DND-41 (cell line): Measurements from ENCODE around the gene SLC6A19.

Experiments used
- ATAC-seq: fragments of 200-7000 bp; cut with Tn5 transposase; 3 replicates; pipeline ENCODE4 v1.9.1; 2021; ENCODE audit warnings: low read depth; ENCODE audit not compliant: insufficient read depth
- DNase-seq: peaks from one replicate; pipeline ENCODE4 v3.0.0-alpha.2; 2020
- H2AFZ ChIP-seq: 2 replicates; pipeline ENCODE4 v1.6.0; 2012; ENCODE audit warnings: low read depth, low read length
- H3K27ac ChIP-seq: 2 replicates; pipeline ENCODE4 v1.5.1; 2012; ENCODE audit warnings: low read length, inconsistent platforms
- H3K27me3 ChIP-seq: fragments of 200-600 bp; sonication (generic); 2 replicates; pipeline ENCODE4 v1.6.0; 2012; ENCODE audit warnings: low read length, mild to moderate bottlenecking, inconsistent platforms; ENCODE audit not compliant: insufficient read depth, poor library complexity
- H3K36me3 ChIP-seq: 2 replicates; pipeline ENCODE4 v1.5.1; 2012; ENCODE audit warnings: low read length, inconsistent platforms; ENCODE audit not compliant: insufficient read depth
- H3K4me1 ChIP-seq: 2 replicates; pipeline ENCODE4 v1.5.1; 2012; ENCODE audit warnings: mild to moderate bottlenecking, low read length; ENCODE audit not compliant: insufficient read depth
- H3K4me2 ChIP-seq: 2 replicates; pipeline ENCODE4 v1.6.0; 2012; ENCODE audit warnings: mild to moderate bottlenecking, moderate library complexity, low read length, inconsistent platforms; ENCODE audit not compliant: insufficient read depth
- H3K4me3 ChIP-seq, 2 experiments: fragments of 200-600 bp in 1 of 2; shearing (Covaris generic) in 1 of 2; 2 replicates each; pipeline ENCODE4 v1.5.1; 2012 to 2016; ENCODE audit warnings: inconsistent platforms in 2 of 2, low read length in 2 of 2, mild to moderate bottlenecking in 2 of 2, low read depth in 1 of 2, moderate library complexity in 1 of 2
- H3K79me2 ChIP-seq: 2 replicates; pipeline ENCODE4 v1.6.0; 2012; ENCODE audit warnings: low read length, inconsistent platforms; ENCODE audit not compliant: insufficient read depth
- H3K9ac ChIP-seq: 2 replicates; pipeline ENCODE4 v1.6.0; 2012; ENCODE audit warnings: low read depth, mild to moderate bottlenecking, inconsistent platforms, low read length, moderate library complexity
- H3K9me3 ChIP-seq: 2 replicates; pipeline ENCODE4 v1.5.1; 2012; ENCODE audit warnings: low read length, moderate library complexity, mild to moderate bottlenecking, inconsistent platforms; ENCODE audit not compliant: insufficient read depth, severe bottlenecking
- H4K20me1 ChIP-seq: 2 replicates; pipeline ENCODE4 v1.6.0; 2012; ENCODE audit warnings: low read length; ENCODE audit not compliant: insufficient read depth
- CTCF ChIP-seq: IDR thresholded peaks from 2 replicates; pipeline ENCODE4 v1.5.1; 2012; ENCODE audit warnings: borderline replicate concordance, low read length, moderate library complexity, mild to moderate bottlenecking; ENCODE audit not compliant: poor library complexity, severe bottlenecking; ENCODE audit errors: extremely low read depth
- EZH2 ChIP-seq: IDR thresholded peaks from 3 replicates; pipeline ENCODE4 v1.6.1; 2012; ENCODE audit warnings: borderline replicate concordance, low read depth, mild to moderate bottlenecking, moderate library complexity, low read length, inconsistent platforms; ENCODE audit not compliant: severe bottlenecking

SLC6A19 gene

GRCh38 chr5:1159774-1160406, 41.5 kb upstream of the SLC6A19 start:
- TF ChIP-seq CTCF: no peak
- no peak for TF ChIP-seq EZH2
- H3K36me3 ChIP-seq: no peaks in the 10 kb centered on the region
- no peak overlapping the region for H3K27ac ChIP-seq
- peaks cover 6% of the 10 kb centered on the region; the same call in 1 of the 2 replicates for H3K4me1 ChIP-seq
- no peaks in the 10 kb centered on the region for H3K9me3 ChIP-seq
- H3K79me2 ChIP-seq: no peaks in the 10 kb centered on the region
- DNase-seq (no peak), ATAC-seq (peak; percentile 35; the same call in 1 of the 3 replicates)
- no peak overlapping the region for H3K9ac ChIP-seq
- H3K4me3 ChIP-seq: no peak overlapping the region
- no peak overlapping the region for H3K4me2 ChIP-seq
- H4K20me1 ChIP-seq: no peaks in the 10 kb centered on the region
- H2AFZ ChIP-seq: no peak overlapping the region
- no peaks in the 10 kb centered on the region for H3K27me3 ChIP-seq

GRCh38 chr5:1161108-1161832, 40.1 kb upstream of the SLC6A19 start:
- no peak for DNase-seq

GRCh38 chr5:1161833-1162229, 39.6 kb upstream of the SLC6A19 start:
- Histone ChIP-seq H3K4me1 (peaks cover 6% of the 10 kb centered on the region; the same call in 1 of the 2 replicates), H3K27ac (no peak overlapping the region), H3K9me3 (no peaks in the 10 kb centered on the region), H3K4me2 (no peak overlapping the region), H3K79me2 (no peaks in the 10 kb centered on the region), H2AFZ (no peak overlapping the region), H4K20me1 (no peaks in the 10 kb centered on the region), H3K27me3 (no peaks in the 10 kb centered on the region), H3K4me3 (no peak overlapping the region), H3K36me3 (no peaks in the 10 kb centered on the region), H3K9ac (no peak overlapping the region)
- TF ChIP-seq EZH2 (no peak), CTCF (no peak)
- DNase-seq: no peak
- no peak for ATAC-seq

More at GRCh38 chr5:1161108-1161832, 40.1 kb upstream of the SLC6A19 start:
- Histone ChIP-seq H3K27me3 (no peaks in the 10 kb centered on the region), H3K27ac (no peak overlapping the region), H3K9me3 (no peaks in the 10 kb centered on the region), H3K36me3 (no peaks in the 10 kb centered on the region), H4K20me1 (no peaks in the 10 kb centered on the region), H3K4me1 (peaks cover 6% of the 10 kb centered on the region; the same call in 1 of the 2 replicates), H3K9ac (no peak overlapping the region), H2AFZ (no peak overlapping the region), H3K4me2 (no peak overlapping the region), H3K79me2 (no peaks in the 10 kb centered on the region), H3K4me3 (no peak overlapping the region)
- TF ChIP-seq EZH2 (no peak), CTCF (no peak)
- peak; percentile 63 for ATAC-seq
